GM12875 (cell line): ENCODE measurements around the gene PROCR.
"Not testable (repeated sequence)": the region's sequence is repeated elsewhere in the genome, so short reads cannot be mapped to it uniquely, and the experiment has no call there.

Experiments used
- H3K4me3 ChIP-seq: one replicate; pipeline ENCODE4 v1.5.1; 2011; ENCODE audit warnings: low read depth, low read length, control low read depth
- TF ChIP-seq, protein P1 (sequence below): IDR thresholded peaks from 2 replicates; pipeline ENCODE4 v1.5.1; 2011; ENCODE audit warnings: low read depth, mild to moderate bottlenecking, control low read depth, inconsistent platforms, low read length, moderate library complexity, borderline replicate concordance; ENCODE audit not compliant: insufficient read depth

The PROCR gene

DNA sequence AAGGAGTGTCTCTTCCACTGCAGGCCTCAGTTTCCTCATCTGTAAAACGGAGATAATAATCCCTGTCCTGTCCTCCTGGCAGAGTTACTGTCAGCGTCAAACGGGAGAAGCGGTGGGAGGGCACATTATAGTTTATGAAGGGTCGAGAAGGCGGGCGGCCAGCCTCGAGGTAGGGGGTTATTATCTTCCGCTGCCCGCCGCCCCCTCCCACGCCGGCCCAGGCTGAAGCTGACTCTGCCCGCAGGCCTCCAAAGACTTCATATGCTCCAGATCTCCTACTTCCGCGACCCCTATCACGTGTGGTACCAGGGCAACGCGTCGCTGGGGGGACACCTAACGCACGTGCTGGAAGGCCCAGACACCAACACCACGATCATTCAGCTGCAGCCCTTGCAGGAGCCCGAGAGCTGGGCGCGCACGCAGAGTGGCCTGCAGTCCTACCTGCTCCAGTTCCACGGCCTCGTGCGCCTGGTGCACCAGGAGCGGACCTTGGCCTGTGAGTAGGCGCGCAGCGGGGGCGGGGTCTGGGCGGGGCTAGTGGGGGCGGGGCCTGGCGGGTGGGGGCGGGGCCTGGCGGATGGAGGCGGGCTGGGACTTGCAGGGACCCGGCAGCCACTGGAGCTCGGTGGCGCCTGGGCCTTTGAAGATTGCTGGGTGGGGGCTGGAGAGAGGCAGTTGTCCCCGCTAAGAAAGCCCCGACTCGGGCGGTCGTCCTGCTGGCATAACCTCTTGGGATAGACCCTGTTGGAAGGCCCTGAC, 2.8 kb downstream of the PROCR start:
- TF ChIP-seq, protein P1, sequence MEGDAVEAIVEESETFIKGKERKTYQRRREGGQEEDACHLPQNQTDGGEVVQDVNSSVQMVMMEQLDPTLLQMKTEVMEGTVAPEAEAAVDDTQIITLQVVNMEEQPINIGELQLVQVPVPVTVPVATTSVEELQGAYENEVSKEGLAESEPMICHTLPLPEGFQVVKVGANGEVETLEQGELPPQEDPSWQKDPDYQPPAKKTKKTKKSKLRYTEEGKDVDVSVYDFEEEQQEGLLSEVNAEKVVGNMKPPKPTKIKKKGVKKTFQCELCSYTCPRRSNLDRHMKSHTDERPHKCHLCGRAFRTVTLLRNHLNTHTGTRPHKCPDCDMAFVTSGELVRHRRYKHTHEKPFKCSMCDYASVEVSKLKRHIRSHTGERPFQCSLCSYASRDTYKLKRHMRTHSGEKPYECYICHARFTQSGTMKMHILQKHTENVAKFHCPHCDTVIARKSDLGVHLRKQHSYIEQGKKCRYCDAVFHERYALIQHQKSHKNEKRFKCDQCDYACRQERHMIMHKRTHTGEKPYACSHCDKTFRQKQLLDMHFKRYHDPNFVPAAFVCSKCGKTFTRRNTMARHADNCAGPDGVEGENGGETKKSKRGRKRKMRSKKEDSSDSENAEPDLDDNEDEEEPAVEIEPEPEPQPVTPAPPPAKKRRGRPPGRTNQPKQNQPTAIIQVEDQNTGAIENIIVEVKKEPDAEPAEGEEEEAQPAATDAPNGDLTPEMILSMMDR, result no peak
- no peak overlapping the region for H3K4me3 ChIP-seq

DNA sequence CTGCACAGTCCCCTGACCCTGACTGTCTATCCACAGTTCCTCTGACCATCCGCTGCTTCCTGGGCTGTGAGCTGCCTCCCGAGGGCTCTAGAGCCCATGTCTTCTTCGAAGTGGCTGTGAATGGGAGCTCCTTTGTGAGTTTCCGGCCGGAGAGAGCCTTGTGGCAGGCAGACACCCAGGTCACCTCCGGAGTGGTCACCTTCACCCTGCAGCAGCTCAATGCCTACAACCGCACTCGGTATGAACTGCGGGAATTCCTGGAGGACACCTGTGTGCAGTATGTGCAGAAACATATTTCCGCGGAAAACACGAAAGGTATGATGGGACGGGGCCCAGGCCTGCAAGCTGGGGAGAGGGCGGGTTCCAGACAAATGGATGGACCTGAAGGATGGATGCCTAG, 4.3 kb downstream of the PROCR start:
- TF ChIP-seq, protein P1, result no peak
- H3K4me3 ChIP-seq, result no peak overlapping the region

GRCh38 chr20:35179292-35180212, 7.7 kb downstream of the PROCR start:
- TF ChIP-seq, protein P1, result no peak
- H3K4me3 ChIP-seq, result no peak overlapping the region

DNA sequence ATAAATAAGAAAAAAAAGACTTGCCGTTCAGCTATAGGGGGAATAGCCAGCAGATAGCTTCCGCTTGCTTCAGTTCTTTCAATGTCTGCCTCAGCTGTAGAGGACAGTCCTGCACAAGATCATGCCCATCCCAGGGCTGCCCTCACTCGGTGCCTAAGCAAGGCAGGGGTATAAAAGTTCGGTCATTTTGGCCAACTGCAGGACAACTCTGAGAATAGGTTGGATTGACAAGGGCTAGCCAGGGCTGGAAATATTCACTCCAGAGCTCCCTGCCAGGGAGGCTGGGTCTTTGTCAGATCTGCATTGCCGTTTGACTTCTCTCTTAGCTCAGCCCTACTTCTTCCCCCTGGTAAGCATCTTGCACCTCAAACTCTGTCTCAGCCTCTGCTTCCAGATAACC, 8.4 kb downstream of the PROCR start:
- H3K4me3 ChIP-seq, result no peak overlapping the region
- TF ChIP-seq, protein P1, result no peak

- TF ChIP-seq, protein P1, result no peak
- H3K4me3 ChIP-seq, result no peak overlapping the region
Observed at GRCh38 chr20:35181731-35182130, 9.9 kb downstream of the PROCR start.

DNA sequence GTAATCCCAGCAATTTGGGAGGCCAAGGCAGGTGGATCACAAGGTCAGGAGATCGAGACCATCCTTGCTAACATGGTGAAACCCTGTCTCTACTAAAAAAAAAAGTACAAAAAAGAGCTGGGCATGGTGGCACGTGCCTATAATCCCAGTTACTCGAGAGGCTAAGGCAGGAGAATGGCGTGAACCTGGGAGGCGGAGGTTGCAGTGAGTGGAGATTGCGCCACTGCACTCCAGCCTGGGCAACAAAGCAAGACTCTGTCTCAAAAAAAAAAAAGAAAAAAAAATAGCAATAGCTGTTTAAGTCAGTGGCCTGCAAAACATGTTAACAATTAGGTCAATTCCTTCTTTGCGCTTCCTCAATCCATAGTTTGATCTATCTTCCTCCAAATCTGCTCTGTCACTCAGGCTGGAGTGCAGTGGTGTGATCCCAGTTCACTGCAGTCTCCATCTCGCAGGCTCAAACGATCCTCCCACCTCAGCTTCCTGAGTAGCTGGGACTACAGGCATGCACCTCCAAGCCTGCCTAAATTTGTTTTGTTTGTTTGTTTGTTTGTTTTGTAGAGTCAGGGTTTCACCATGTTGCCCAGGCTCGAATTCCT, 14.9 kb downstream of the PROCR start:
- H3K4me3 ChIP-seq, result not testable (repeated sequence)

- TF ChIP-seq, protein P1, result no peak
- no peak overlapping the region for H3K4me3 ChIP-seq
Observed at GRCh38 chr20:35187584-35188190, 15.8 kb downstream of the PROCR start.

- not testable (repeated sequence) for H3K4me3 ChIP-seq
Observed at GRCh38 chr20:35189223-35189622, 17.4 kb downstream of the PROCR start.
